ENCODE results near the gene BNIP1. TPM values are rescaled to one million over a fixed set of nuclear protein-coding genes. Genes with fewer than 3 reads are reported as not detected.

Gene BNIP1
- total RNA-seq, 1 experiment from 2014 or later, result 24.6 TPM

- DNase-seq (ENCODE audit: low read depth), result no peak
These were observed 21.1 kb downstream of the BNIP1 start for GRCh38 chr5:173165177-173166016.

- no peak for DNase-seq (ENCODE audit: low read depth)
These were observed 27.8 kb downstream of the BNIP1 start for GRCh38 chr5:173172166-173172565.

- no peak for DNase-seq (ENCODE audit: low read depth)
These were observed 31.2 kb downstream of the BNIP1 start for GRCh38 chr5:173175523-173175922.

- no peak for DNase-seq (ENCODE audit: low read depth)
These were observed 34.1 kb downstream of the BNIP1 start for GRCh38 chr5:173178369-173178910.

- DNase-seq (ENCODE audit: low read depth), result peak; percentile 26
These were observed 36.0 kb downstream of the BNIP1 start for GRCh38 chr5:173180331-173180730.

- no peak for DNase-seq (ENCODE audit: low read depth)
These were observed 42.9 kb downstream of the BNIP1 start for GRCh38 chr5:173187054-173187743.

GRCh38 chr5:173188280-173188679 is 43.9 kb downstream of the BNIP1 start:
- no peak for DNase-seq (ENCODE audit: low read depth)

GRCh38 chr5:173191015-173191414 is 46.7 kb downstream of the BNIP1 start:
- DNase-seq (ENCODE audit: low read depth), result no peak

GRCh38 chr5:173191561-173191960 is 47.2 kb downstream of the BNIP1 start:
- no peak for DNase-seq (ENCODE audit: low read depth)

- no peak for DNase-seq (ENCODE audit: low read depth)
These were observed 48.2 kb downstream of the BNIP1 start for GRCh38 chr5:173192561-173192960.

GRCh38 chr5:173196133-173196952 is 52.0 kb downstream of the BNIP1 start:
- no peak for DNase-seq (ENCODE audit: low read depth)

- DNase-seq (ENCODE audit: low read depth), result peak; percentile 32
These were observed 53.1 kb downstream of the BNIP1 start for GRCh38 chr5:173197375-173197891.

GRCh38 chr5:173198049-173198448 is 53.7 kb downstream of the BNIP1 start:
- DNase-seq (ENCODE audit: low read depth), result no peak

GRCh38 chr5:173200356-173200755 is 56.0 kb downstream of the BNIP1 start:
- DNase-seq (ENCODE audit: low read depth), result no peak

GRCh38 chr5:173201636-173202265 is 57.4 kb downstream of the BNIP1 start:
- DNase-seq (ENCODE audit: low read depth), result peak; percentile 86

- peak; percentile 42 for DNase-seq (ENCODE audit: low read depth)
These were observed 58.0 kb downstream of the BNIP1 start for GRCh38 chr5:173202266-173202875.

- DNase-seq (ENCODE audit: low read depth), result peak; percentile 49
These were observed 60.1 kb downstream of the BNIP1 start for GRCh38 chr5:173204185-173204979.

- DNase-seq (ENCODE audit: low read depth), result no peak
These were observed 61.6 kb downstream of the BNIP1 start for GRCh38 chr5:173205916-173206315.

GRCh38 chr5:173208296-173208695 is 64.0 kb downstream of the BNIP1 start:
- no peak for DNase-seq (ENCODE audit: low read depth)

- DNase-seq (ENCODE audit: low read depth), result no peak
These were observed 66.5 kb downstream of the BNIP1 start for GRCh38 chr5:173210877-173211276.

Data from M059J (cell line).